Pericardium fibroblast (primary cell): ENCODE measurements around the gene AIFM1. TPM values are rescaled to one million over a fixed set of nuclear protein-coding genes. Genes with fewer than 3 reads are reported as not detected.

Experiments
- total RNA-seq: library from RNA; depleted of rRNA; stranded (reverse); fragments of >200 nt; gene quantifications from 2 replicates; pipeline ENCODE4 v1.2.3, GENCODE V29; 2015

Gene AIFM1
- 10.6 and 12.4 TPM in 2 replicates for total RNA-seq

GRCh38 chrX:130165703-130166502 lies at the start of gene AIFM1:
TSS of gene AIFM1 (minus strand) at chrX:130165841. CDS start at chrX:130165656, 185 bp downstream.

GRCh38 chrX:130171446-130172126 lies 5.9 kb upstream of the AIFM1 start, which contains the start of gene RAB33A:
TSS of gene RAB33A (plus strand) at chrX:130171962. CDS start at chrX:130172063, 101 bp downstream.

GRCh38 chrX:130110379-130111219 lies 55.0 kb downstream of the AIFM1 start, which contains the start of gene ELF4:
TSS of gene ELF4 (minus strand) at chrX:130110497. CDS start at chrX:130081330, 29,167 bp downstream.

Other genes starting within 250 kb of the AIFM1 start
- 3.9 and 8.0 TPM in 2 replicates for gene BCORL1, start 183.2 kb downstream of the AIFM1 start, total RNA-seq
- 16.7 and 19.9 TPM in 2 replicates for gene ELF4, start 55.3 kb downstream of the AIFM1 start, total RNA-seq
- gene RAB33A, start 6.1 kb upstream of the AIFM1 start, total RNA-seq: 3.6 and 10.6 TPM in 2 replicates
- 1.6 and 4.1 TPM in 2 replicates for gene ZNF280C, start 103.1 kb upstream of the AIFM1 start, total RNA-seq
- 3.4 and 4.2 TPM in 2 replicates for gene SLC25A14, start 174.1 kb upstream of the AIFM1 start, total RNA-seq
- not detected in 2 replicates for gene GPR119, start 219.8 kb upstream of the AIFM1 start, total RNA-seq
- 10.7 and 12.3 TPM in 2 replicates for gene RBMX2, start 236.1 kb upstream of the AIFM1 start, total RNA-seq